Midbrain (tissue), 1 donor: ENCODE results near the gene ALDH1A3.

Experiments
- DNase-seq: peaks from one replicate; lab custom pipeline; 2025; lab: John Stamatoyannopoulos, UW

Gene ALDH1A3

GRCh38 chr15:100901702-100902435, 22.2 kb downstream of the ALDH1A3 start:
- DNase-seq, result no peak

- peak; percentile 14 for DNase-seq
Measured at GRCh38 chr15:100902436-100903167, 23.0 kb downstream of the ALDH1A3 start.

DNA sequence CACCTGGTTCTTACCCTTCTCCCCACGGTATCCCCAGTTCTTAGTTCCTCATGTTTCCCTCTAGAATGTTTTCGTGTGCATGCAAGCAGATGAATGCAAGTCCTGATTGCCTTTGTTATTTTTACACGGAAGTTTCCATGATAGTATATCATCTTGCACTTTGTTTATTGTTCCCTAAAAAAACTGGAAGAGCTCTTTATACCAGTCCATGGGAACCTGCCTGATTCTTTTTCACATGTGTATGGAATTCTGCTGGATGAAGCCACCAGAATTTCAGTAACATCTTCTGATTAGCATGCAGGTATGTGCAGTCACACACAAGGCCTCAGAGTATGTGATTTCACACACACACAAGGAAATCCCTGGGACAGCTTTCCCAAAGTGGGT, 23.5 kb downstream of the ALDH1A3 start:
- DNase-seq, result no peak

DNA sequence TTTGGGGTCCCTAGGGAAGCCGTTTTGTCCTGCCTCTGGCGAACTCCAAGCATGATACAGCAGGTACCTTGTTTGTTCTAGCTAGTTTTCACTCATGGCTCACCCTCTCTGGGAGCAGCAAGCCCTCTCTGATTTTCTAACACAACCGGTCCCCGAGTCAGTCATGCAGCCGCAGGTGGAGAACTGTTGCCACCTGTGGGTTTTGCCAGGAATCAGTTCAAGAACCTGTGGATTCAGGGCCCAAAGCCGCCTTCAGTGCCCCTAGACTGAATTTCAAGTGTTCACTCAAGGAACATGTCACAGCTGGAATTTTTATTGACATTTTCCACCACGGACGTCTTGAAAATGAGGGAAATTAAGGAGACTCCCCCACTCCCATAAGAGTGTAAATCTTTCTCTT, 26.2 kb downstream of the ALDH1A3 start:
- no peak for DNase-seq

DNA sequence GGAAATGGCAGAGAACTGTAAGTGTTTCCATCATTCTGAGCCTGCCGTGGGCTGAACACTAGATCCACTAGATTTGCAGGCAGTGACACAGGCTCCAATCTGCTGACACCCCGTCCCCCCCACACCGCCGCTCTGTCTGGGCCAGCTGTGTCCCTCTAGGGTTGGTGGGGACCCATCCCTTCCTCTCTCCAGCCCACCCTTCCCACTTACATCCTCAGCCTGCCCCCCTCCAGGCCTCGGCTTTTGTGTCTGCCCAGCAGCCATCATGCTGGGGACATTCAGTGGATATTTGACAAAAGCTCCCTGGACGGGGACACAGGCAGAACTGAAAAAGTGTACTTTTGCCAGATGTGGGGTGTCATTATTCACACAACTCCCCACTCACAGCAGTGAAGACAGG, 28.8 kb downstream of the ALDH1A3 start:
- DNase-seq, result no peak

GRCh38 chr15:100909565-100909964, 29.9 kb downstream of the ALDH1A3 start:
- no peak for DNase-seq

DNA sequence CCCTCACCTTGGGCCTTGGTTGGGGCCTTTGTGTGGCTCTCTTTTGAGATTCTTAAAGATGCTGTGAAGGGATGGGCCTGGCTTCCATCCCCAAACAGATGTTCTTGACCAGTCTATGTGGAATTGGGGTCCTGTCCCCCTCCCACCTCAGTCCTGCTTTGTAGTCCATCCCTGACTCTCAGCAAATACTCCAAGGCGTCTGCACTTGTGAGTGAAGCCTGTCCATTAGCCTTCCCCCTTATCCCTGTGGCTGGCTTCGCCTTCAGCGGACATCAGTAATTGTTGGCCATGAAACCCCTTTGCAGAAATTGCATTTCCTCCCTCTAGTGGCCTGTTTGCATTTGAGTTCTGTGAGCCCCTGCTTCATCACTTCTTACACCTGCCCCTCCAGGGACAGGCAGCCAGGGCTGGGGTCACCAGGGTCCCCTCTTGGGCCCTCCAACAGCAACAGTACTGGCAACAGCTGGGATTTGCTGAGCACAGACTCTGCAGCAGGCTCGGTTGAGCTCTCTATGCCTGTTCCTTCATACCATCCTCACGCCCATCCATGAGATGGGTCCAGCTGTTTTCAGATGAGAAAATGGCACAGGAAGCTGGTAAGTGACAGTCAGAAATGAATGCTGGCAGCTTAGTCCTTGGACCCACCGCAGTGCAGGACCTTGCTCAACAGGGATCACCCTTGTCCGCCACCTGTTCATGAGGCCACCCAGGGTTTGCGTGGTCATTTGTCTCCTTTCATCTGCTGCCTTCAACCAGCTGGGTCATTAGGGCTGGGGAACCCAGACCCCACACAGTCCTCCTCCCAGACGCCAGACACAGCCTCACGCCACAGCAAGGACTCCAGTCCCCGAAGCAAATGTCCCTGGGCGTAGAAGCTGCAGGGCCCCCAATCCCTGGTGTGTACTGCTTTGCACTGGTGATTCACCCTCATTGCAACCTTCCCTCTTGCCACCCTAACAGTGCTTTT, 30.6 kb downstream of the ALDH1A3 start:
- no peak for DNase-seq

GRCh38 chr15:100911086-100911485, 31.5 kb downstream of the ALDH1A3 start:
- no peak for DNase-seq

- DNase-seq, result no peak
Measured at GRCh38 chr15:100913961-100914360, 34.3 kb downstream of the ALDH1A3 start.

DNA sequence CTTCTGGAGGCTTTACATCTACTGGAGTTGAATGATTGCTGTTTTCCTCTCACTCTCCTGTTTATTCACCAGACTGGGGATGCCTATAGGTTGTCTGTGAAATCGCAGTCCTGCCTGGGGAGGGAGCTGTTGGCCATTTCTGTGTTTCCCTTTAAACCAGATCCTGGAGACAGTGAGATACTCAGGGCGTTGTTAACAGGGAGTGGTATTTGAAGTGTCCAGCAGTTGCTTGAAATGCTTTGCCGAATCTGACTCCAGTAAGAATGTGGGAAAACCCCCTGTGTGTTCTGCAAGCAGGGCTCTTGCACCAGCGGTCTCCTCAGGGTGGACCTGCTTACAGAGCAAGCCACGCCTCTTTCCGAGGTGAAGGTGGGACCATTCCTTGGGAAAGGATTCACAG, 35.2 kb downstream of the ALDH1A3 start:
- no peak for DNase-seq

- DNase-seq, result peak; percentile 10
Measured at GRCh38 chr15:100918034-100918689, 38.5 kb downstream of the ALDH1A3 start.

DNA sequence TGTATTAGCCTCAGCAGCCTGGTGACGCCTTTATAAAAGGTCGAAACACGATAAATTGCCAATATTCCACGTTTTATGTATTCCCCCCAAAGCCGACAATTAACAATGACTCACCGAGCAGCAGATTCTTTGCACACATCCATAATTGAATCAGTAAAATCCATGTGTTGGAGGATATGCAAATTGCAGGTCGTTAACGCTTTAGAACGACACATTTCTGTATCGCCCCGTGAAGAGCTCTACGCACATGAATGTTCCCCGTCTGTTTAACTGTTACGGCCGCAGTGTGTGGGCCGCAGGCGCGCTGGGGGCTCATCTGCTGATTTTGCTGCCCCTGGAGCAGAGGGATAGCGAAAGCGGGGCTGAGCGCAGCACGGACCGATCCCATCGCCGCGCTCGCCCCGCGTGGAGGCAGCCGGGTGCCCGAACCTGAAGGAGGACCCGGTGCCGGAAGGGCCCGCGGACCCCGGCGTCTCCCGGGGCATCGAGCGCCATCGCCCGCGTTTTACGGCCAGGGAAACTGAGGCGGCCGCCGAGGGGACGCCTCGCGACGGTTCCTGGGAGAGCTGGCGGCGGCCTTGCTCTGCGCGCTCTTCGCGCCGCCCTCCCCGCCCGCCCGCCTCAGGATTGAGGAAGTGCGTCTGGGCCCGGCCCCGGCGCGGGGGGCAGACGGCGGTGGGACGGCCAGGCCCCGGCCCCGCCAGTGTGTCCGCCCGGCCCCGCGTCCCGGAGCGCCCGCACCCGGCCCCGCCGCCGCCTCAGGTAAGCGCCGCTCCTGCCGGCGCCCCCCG, 39.3 kb downstream of the ALDH1A3 start, which contains the start of gene LRRK1:
Gene LRRK1, plus strand, starts transcription at position 668 of the 791 bp plus-strand sequence. CDS start 5,276 bp downstream, outside the sequence.
- DNase-seq, result no peak

DNA sequence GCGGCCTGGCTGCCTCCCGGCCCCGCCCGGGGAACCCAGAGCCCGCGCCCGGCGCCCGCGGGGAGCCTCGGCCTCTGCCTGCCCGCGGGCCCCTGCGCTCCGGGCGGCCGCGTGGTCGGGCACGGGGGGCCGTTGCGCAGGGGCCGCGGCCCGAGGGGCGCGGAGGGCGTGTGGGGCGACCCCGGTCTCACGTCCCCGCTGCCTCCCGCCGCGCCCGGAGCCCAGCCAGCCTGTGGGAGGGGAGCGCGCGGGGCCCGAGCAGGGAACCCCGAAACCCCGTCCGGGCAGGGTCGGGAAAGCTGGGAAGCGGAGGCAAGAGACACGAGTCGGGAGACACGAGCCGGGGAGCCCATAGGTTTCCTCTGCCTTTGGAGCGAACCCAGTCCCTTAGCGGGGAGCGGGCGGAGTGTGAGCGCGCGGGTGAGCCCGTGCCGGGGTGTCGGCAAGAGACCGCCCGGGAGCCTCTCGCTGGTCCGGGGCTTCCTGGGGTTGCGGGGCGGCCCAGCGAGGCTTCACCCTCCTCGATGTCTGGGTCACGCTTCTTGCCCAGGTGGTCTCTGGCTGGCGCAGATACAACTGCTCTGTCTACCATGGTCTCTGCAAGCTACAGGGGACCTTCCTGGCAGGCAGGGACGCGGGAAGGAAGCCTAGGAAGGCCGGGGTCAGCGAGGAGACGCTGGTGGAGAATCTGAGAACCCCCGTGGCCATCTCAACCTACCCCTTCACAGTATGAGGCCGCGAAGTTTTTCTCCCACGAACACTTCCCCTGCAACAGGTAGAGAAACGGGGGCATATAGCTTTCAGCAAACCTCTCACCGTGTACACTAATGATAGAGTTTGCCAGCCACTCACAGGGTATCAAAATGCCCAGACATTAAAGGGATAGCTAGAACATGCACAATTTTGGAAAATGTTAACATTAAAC, 40.1 kb downstream of the ALDH1A3 start:
- no peak for DNase-seq

DNA sequence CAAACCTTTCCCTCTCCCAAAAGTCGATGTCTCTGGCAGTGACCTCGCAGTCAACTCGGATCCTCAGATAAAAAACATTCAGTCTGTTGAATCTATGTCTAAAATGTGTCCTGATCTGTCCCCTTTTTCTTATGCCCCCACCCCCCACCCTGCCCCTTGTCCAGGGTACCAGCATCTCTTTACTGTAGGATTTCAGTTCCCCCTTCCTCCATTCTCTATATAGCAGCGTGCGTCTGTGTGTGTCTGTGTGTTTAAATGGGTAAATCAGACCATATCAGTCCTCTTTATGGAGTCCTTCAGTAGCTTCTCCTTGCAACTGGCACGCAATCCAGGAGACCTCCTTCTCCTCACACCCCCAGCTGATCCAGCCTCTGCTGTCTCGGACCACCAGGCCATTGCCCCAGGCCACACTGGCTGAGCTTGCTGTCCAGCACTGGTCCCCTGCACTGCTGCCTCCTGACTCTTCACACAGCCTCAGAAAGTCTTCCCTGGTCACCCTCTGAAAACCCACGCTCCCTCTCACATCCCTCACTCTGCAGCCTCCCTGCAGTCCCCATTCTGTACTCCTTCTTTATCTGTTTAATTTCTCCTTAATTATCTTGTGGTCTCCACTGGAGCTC, 41.0 kb downstream of the ALDH1A3 start:
- no peak for DNase-seq

DNA sequence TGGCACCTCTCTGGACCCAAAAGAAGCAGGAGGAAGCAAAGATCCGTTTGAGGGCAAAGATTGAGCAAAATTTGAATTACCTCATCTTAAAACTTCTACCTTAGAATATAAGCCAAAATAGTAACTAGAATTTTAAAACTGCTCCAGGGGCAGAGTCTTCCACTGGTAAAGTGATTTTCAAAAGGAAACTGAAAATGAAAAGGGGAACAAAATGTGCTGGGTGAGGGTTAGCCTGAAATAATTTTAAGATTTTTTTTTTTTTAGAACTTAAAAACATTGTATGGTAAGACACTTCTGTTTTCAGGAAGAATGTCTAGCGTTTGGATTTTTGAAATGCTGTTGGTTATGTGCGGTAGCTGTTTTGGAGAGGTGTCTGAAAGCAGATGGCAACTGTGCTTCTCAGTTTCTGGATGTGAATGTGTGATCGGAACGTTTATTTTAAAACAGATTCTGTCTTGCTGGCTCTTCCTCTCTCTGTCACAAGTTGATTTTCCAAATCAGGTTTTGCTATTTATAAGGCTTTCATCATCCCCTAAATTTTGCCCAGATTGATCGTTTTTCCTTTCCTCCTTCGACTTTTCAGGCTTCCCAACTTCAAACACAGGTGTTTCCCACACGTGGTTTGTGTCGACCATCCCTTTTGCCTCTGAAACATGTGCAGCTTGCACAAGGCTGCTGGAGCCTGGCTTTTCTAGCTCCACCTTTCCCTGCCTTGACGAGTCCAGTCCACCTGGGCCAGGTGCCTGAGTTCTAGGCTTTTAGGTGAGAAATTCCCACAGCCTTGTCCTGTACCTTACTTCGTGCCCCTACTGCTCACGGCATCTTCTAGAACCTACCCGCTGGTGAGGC, 42.8 kb downstream of the ALDH1A3 start:
- DNase-seq, result no peak

DNA sequence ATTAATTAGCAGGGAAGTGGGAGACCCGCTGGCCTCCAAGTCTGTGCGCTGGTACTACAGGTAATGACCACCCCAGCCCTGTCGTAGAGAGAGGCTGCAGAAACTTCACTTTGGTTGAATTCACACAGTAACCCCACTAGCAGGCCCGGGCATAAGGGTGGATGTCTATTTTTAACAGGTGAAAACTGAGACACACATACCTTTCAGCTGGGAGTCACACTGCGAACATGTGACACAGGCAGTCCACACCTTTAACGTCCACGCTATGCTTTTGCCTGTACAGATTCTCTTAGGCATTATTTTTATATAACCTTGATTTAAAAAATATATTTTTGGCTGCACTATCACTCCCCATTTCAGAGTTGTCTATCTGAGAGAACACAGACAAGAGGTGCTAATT, 43.4 kb downstream of the ALDH1A3 start:
- DNase-seq, result no peak

DNA sequence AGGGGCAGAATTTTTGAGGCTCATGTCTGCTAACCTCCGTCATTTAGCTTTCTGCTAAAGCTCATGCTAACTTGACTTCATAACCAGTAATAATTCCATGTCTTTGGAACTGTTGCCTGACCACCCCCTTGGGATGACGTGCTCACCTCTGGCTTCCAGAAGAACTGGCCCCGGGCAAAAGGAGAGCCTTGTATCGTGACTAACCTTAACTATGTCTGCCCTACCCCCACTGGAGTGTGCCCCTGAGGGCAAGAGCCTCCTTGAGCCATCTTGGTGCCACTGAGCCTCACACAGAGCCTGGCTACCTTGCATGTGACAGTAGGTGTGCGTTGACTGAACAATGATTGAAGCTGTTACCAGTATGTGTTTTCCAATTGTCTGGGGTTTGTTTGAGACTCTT, 44.3 kb downstream of the ALDH1A3 start:
- DNase-seq, result no peak

GRCh38 chr15:100924436-100924835, 44.8 kb downstream of the ALDH1A3 start:
- DNase-seq, result no peak
